Loucy (cell line): ENCODE results near the gene MEN1.

Source experiments
- H2AFZ ChIP-seq: fragments of 200-600 bp; sonication (generic); 2 replicates; pipeline ENCODE4 v1.6.0; 2016; ENCODE audit warnings: antibody characterized with exemption, mild to moderate bottlenecking, low read length, moderate library complexity
- H3F3A ChIP-seq: fragments of 200-600 bp; 2 replicates; pipeline ENCODE4 v1.6.0; 2016; ENCODE audit warnings: antibody characterized with exemption, low read depth, mild to moderate bottlenecking
- H3K27me3 ChIP-seq: fragments of 200-600 bp; sonication (generic); 2 replicates; pipeline ENCODE4 v1.6.1; 2014; ENCODE audit warnings: low read length, mild to moderate bottlenecking; ENCODE audit not compliant: insufficient read depth, poor library complexity, severe bottlenecking
- H3K36me3 ChIP-seq: fragments of 200-600 bp; sonication (generic); 2 replicates; pipeline ENCODE4 v1.6.1; 2016; ENCODE audit warnings: low read length; ENCODE audit not compliant: insufficient read depth
- H3K4me1 ChIP-seq: fragments of 200-600 bp; sonication (generic); 2 replicates; pipeline ENCODE4 v1.5.1; 2014; ENCODE audit warnings: low read length, mild to moderate bottlenecking; ENCODE audit not compliant: insufficient read depth, poor library complexity, severe bottlenecking
- H3K4me2 ChIP-seq: fragments of 200-600 bp; sonication (generic); 2 replicates; pipeline ENCODE4 v1.6.0; 2014; ENCODE audit warnings: antibody characterized with exemption, low read length, low read depth, mild to moderate bottlenecking; ENCODE audit not compliant: poor library complexity, severe bottlenecking
- H3K4me3 ChIP-seq: fragments of 200-600 bp; sonication (generic); 2 replicates; pipeline ENCODE4 v1.5.1; 2014; ENCODE audit warnings: low read length, mild to moderate bottlenecking, mixed read lengths; ENCODE audit not compliant: poor library complexity, severe bottlenecking
- H3K79me2 ChIP-seq: fragments of 200-600 bp; sonication (generic); 2 replicates; pipeline ENCODE4 v1.6.1; 2014; ENCODE audit warnings: low read length; ENCODE audit not compliant: insufficient read depth
- H3K9ac ChIP-seq: fragments of 200-600 bp; sonication (generic); 2 replicates; pipeline ENCODE4 v1.6.0; 2014; ENCODE audit warnings: mild to moderate bottlenecking, low read depth, low read length, moderate library complexity; ENCODE audit not compliant: poor library complexity, severe bottlenecking
- H3K9me2 ChIP-seq: fragments of 200-600 bp; sonication (generic); replicated peaks from 2 replicates; pipeline ENCODE4 v1.6.1; 2016; ENCODE audit warnings: low read depth, low read length, mixed read lengths
- H3K9me3 ChIP-seq: fragments of 200-600 bp; sonication (generic); 2 replicates; pipeline ENCODE4 v1.6.1; 2014; ENCODE audit warnings: mild to moderate bottlenecking, antibody characterized with exemption, low read length, low read depth; ENCODE audit not compliant: insufficient read depth
- H4K20me1 ChIP-seq: fragments of 200-600 bp; sonication (generic); 2 replicates; pipeline ENCODE4 v1.6.0; 2014; ENCODE audit warnings: antibody characterized with exemption, low read length, mild to moderate bottlenecking; ENCODE audit not compliant: insufficient read depth, poor library complexity, severe bottlenecking
- EZH2phosphoT487 ChIP-seq: fragments of 200-600 bp; IDR thresholded peaks from 2 replicates; pipeline ENCODE4 v1.6.1; 2018; ENCODE audit warnings: antibody characterized with exemption, mild to moderate bottlenecking, moderate library complexity, borderline replicate concordance
- TF ChIP-seq, protein P1 (sequence below): fragments of 200-600 bp; sonication (generic); conservative IDR thresholded peaks from 2 replicates; pipeline ENCODE4 v1.5.1; 2014; ENCODE audit warnings: mild to moderate bottlenecking, antibody characterized with exemption, low read length

Gene MEN1

DNA sequence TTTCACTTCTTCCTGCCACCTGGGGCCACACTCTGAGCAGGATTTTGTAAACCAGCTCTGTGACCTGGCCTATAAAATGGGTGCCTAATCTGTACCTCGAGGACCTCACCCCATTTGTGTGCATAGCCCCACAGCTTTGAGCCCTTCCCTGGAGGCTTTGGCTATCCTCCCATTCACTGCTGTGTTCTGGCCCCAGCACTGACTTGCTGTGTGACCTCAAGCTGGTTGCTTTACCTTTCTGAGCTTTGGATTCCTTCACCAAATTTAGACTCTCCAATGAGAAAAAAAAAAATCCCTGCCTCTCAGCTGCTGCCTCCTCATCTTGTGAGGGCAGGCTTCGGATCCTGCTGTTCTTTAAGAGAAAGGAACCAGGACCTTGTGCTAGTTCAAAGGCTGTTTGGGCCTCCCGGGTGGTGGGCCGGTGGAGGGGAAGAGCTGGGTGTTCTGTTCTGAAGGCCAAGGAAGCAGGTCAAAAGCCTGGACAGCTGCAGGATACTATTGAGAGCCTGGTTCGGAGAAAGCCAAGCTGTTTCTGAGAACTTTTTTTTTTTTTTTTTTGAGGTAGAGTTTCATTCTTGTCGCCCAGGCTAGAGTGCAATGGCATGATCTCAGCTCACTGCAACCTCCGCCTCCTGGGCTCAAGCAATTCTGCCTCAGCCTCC is 49.5 kb downstream of the MEN1 start:
- no peak overlapping the region for H3K4me3 ChIP-seq
- TF ChIP-seq, protein P1, sequence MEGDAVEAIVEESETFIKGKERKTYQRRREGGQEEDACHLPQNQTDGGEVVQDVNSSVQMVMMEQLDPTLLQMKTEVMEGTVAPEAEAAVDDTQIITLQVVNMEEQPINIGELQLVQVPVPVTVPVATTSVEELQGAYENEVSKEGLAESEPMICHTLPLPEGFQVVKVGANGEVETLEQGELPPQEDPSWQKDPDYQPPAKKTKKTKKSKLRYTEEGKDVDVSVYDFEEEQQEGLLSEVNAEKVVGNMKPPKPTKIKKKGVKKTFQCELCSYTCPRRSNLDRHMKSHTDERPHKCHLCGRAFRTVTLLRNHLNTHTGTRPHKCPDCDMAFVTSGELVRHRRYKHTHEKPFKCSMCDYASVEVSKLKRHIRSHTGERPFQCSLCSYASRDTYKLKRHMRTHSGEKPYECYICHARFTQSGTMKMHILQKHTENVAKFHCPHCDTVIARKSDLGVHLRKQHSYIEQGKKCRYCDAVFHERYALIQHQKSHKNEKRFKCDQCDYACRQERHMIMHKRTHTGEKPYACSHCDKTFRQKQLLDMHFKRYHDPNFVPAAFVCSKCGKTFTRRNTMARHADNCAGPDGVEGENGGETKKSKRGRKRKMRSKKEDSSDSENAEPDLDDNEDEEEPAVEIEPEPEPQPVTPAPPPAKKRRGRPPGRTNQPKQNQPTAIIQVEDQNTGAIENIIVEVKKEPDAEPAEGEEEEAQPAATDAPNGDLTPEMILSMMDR, result no peak
- TF ChIP-seq EZH2phosphoT487, result no peak
- peaks cover 47% of the 10 kb centered on the region for H3K4me1 ChIP-seq
- H3K9me2 ChIP-seq, result no peaks in the 10 kb centered on the region
- H3K79me2 ChIP-seq, result peaks cover 29% of the 10 kb centered on the region; the same call in 1 of the 2 replicates
- H3K9me3 ChIP-seq, result no peaks in the 10 kb centered on the region
- H2AFZ ChIP-seq, result no peak overlapping the region
- H3K4me2 ChIP-seq, result no peak overlapping the region
- H4K20me1 ChIP-seq, result peaks cover 48% of the 10 kb centered on the region
- peaks cover 36% of the 10 kb centered on the region for H3K36me3 ChIP-seq
- no peak overlapping the region for H3K9ac ChIP-seq
- H3K27me3 ChIP-seq, result no peaks in the 10 kb centered on the region
- peaks cover 25% of the 10 kb centered on the region for H3F3A ChIP-seq

GRCh38 chr11:64759722-64760719 is 50.3 kb downstream of the MEN1 start, which contains the start of gene PYGM:
Gene PYGM (minus strand): TSS chr11:64759974. CDS start chr11:64759898, 76 bp downstream.
- Histone ChIP-seq H3K9ac (no peak within 1 kb of the TSS), H2AFZ (no peak within 1 kb of the TSS), H4K20me1 (peaks cover 39% of the 10 kb centered on the region), H3K9me2 (no peaks in the 10 kb centered on the region), H3F3A (peaks cover 20% of the 10 kb centered on the region), H3K79me2 (peaks cover 24% of the 10 kb centered on the region; the same call in 1 of the 2 replicates), H3K36me3 (peaks cover 28% of the 10 kb centered on the region), H3K27me3 (no peaks in the 10 kb centered on the region), H3K9me3 (no peaks in the 10 kb centered on the region), H3K4me3 (no peak within 1 kb of the TSS), H3K4me1 (peaks cover 44% of the 10 kb centered on the region), H3K4me2 (no peak within 1 kb of the TSS)
- TF ChIP-seq, protein P1, result no peak
- TF ChIP-seq EZH2phosphoT487, result no peak

GRCh38 chr11:64759131-64759721 is 51.1 kb downstream of the MEN1 start:
- peaks cover 31% of the 10 kb centered on the region for H4K20me1 ChIP-seq
- no peak overlapping the region for H3K4me2 ChIP-seq
- H3K79me2 ChIP-seq, result peaks cover 16% of the 10 kb centered on the region; the same call in 1 of the 2 replicates
- TF ChIP-seq, protein P1, result no peak
- no peak for TF ChIP-seq EZH2phosphoT487
- H3K36me3 ChIP-seq, result peaks cover 20% of the 10 kb centered on the region; the same call in 1 of the 2 replicates
- no peak overlapping the region for H3K4me3 ChIP-seq
- no peak overlapping the region for H3K9ac ChIP-seq
- peaks cover 36% of the 10 kb centered on the region for H3K4me1 ChIP-seq
- H3F3A ChIP-seq, result peaks cover 13% of the 10 kb centered on the region
- H3K9me3 ChIP-seq, result no peaks in the 10 kb centered on the region
- H3K27me3 ChIP-seq, result no peaks in the 10 kb centered on the region
- H2AFZ ChIP-seq, result no peak overlapping the region
- no peaks in the 10 kb centered on the region for H3K9me2 ChIP-seq
